K562 (cell line): ENCODE measurements around the gene ALX3. TPM values are rescaled to one million over a fixed set of nuclear protein-coding genes. Genes with fewer than 3 reads are reported as not detected.

ENCODE experiments used
- ARHGAP35 ChIP-seq: fragments of 450-650 bp; IDR thresholded peaks from 2 replicates; pipeline ENCODE4 v1.6.1; 2018; ENCODE audit not compliant: partially characterized antibody
- ATF1 ChIP-seq, 2 experiments: fragments of 450-650 bp in 1 of 2; IDR thresholded peaks; 2 replicates each; pipeline ENCODE4 v1.6.1; 2016; ENCODE audit warnings: missing compliant biosample characterization in 1 of 2, missing genetic modification characterization in 1 of 2
- BRF1 ChIP-seq: IDR thresholded peaks from 3 replicates; pipeline ENCODE4 v1.6.1; 2011; ENCODE audit warnings: borderline replicate concordance, mild to moderate bottlenecking; ENCODE audit not compliant: insufficient read length; ENCODE audit errors: extremely low read depth
- C11orf30 ChIP-seq: fragments of 450-650 bp; IDR thresholded peaks from 2 replicates; pipeline ENCODE4 v1.6.1; 2016; ENCODE audit warnings: low read depth, mild to moderate bottlenecking
- CBFA2T3 ChIP-seq: fragments of 450-650 bp; IDR thresholded peaks from 2 replicates; pipeline ENCODE4 v1.6.1; 2017
- CBFB ChIP-seq: sonication (generic); formaldehyde crosslinking; IDR thresholded peaks from 2 replicates; pipeline ENCODE4 v1.4.0; 2020; ENCODE audit warnings: mild to moderate bottlenecking, missing genetic modification reagents
- CEBPG ChIP-seq, 3 experiments: fragments of 200-800 bp in 1 of 3; sonication (Bioruptor generic) in 1 of 3; sonication (generic) in 1 of 3; formaldehyde crosslinking in 1 of 3; IDR thresholded peaks in 2 of 3; conservative IDR thresholded peaks in 1 of 3; 2 replicates each; pipeline versions ENCODE4 v1.6.1 to v1.8.0; 2016 to 2022; ENCODE audit warnings: missing compliant biosample characterization in 2 of 3, missing genetic modification characterization in 2 of 3, mild to moderate bottlenecking in 1 of 3, missing genetic modification reagents in 1 of 3
- CREBBP ChIP-seq: IDR thresholded peaks from one replicate; pipeline ENCODE4 v1.6.1; 2012; ENCODE audit warnings: low read depth, mild to moderate bottlenecking, control low read depth, inconsistent platforms, low read length
- HINFP ChIP-seq: fragments of 450-650 bp; conservative IDR thresholded peaks from 2 replicates; pipeline ENCODE4 v1.6.1; 2016; ENCODE audit warnings: missing genetic modification characterization, low read depth, mild to moderate bottlenecking, control low read depth, missing compliant biosample characterization
- HMGXB4 ChIP-seq: sonication (generic); formaldehyde crosslinking; IDR thresholded peaks from 2 replicates; pipeline ENCODE4 v1.8.1; 2023; ENCODE audit warnings: mild to moderate bottlenecking, missing genetic modification reagents
- NCOA1 ChIP-seq: fragments of 450-650 bp; IDR thresholded peaks from 2 replicates; pipeline ENCODE4 v1.6.1; 2016; ENCODE audit warnings: low read depth
- OTX1 ChIP-seq: fragments of 450-650 bp; formaldehyde crosslinking; IDR thresholded peaks from 2 replicates; pipeline ENCODE4 v1.4.0; 2022; ENCODE audit warnings: mild to moderate bottlenecking
- RNF219 ChIP-seq: fragments of 250-450 bp; sonication (Bioruptor Pico); IDR thresholded peaks from 2 replicates; pipeline ENCODE4 v1.5.0; 2022; ENCODE audit warnings: mild to moderate bottlenecking
- SIN3A ChIP-seq, 2 experiments: fragments of 150-350 bp in 1 of 2; IDR thresholded peaks; 2 replicates each; pipeline ENCODE4 v1.6.1; 2011 to 2016; ENCODE audit warnings: borderline replicate concordance in 2 of 2, low read depth in 2 of 2, low read length in 2 of 2, mild to moderate bottlenecking in 2 of 2, moderate library complexity in 2 of 2; ENCODE audit not compliant: control insufficient read depth in 1 of 2
- SMC3 ChIP-seq: conservative IDR thresholded peaks from 2 replicates; pipeline ENCODE4 v1.6.1; 2011; ENCODE audit warnings: low read depth, low read length, improper control_type of control experiment; ENCODE audit not compliant: insufficient read depth
- YY1 ChIP-seq, 3 experiments: IDR thresholded peaks; 2 replicates each; pipeline ENCODE4 v1.6.1; 2011; ENCODE audit warnings: low read length in 2 of 3, mild to moderate bottlenecking in 2 of 3, moderate library complexity in 2 of 3, borderline replicate concordance in 1 of 3, control low read depth in 1 of 3, low read depth in 1 of 3; ENCODE audit not compliant: insufficient read depth in 3 of 3, insufficient replicate concordance in 2 of 3, control insufficient read depth in 1 of 3, insufficient read length in 1 of 3; ENCODE audit errors: extremely low read depth in 1 of 3
- ZNF395 ChIP-seq: fragments of 200-800 bp; sonication (Bioruptor generic); IDR thresholded peaks from 2 replicates; pipeline ENCODE4 v1.6.1; 2017; ENCODE audit warnings: missing genetic modification characterization, missing compliant biosample characterization
- ZNF445 ChIP-seq: fragments of 250-450 bp; sonication (Bioruptor Pico); IDR thresholded peaks from 2 replicates; pipeline ENCODE4 v1.4.0; 2020; ENCODE audit warnings: low read depth, mild to moderate bottlenecking, moderate library complexity
- polyA plus RNA-seq, 8 experiments: library from polyadenylated mRNA; depleted of rRNA in 4 of 8; stranded (reverse) in 5 of 8; unstranded in 3 of 8; fragments of >200 nt; fragmentation: Nextera tagmentation in 2 of 8; fragmentation: Illumina TruSeq in 1 of 8; extraction: Ambion mirVana in 2 of 8; extraction: Trizol in 1 of 8; gene quantifications; 2 replicates each; pipeline versions ENCODE4 v1.2.1 to v1.2.3, GENCODE V29; 2011 to 2014; ENCODE audit warnings: inconsistent platforms in 1 of 8, missing spikeins in 1 of 8
- total RNA-seq, 7 experiments: library from RNA; depleted of rRNA in 6 of 7; stranded (reverse); fragments of >200 nt in 6 of 7; fragmentation: Illumina TruSeq in 2 of 7; extraction: Trizol in 2 of 7; gene quantifications; 2 replicates each; pipeline versions ENCODE4 v1.2.1 to v1.2.3, GENCODE V29; 2011 to 2021; ENCODE audit warnings: low replicate concordance in 1 of 7

Gene ALX3
- total and polyA plus RNA-seq, 9 of the 15 experiments (the other 6 are each of a cell fraction or from before 2014, with no cell fraction given) = not detected

GRCh38 chr1:110034451-110035235, 35.8 kb downstream of the ALX3 start, which contains the start of gene STRIP1 (continued):
- no peak for TF ChIP-seq RNF219 (CRISPR knock-in tag)
- TF ChIP-seq ZNF395 (CRISPR knock-in tag) = peak; percentile 93
- no peak for TF ChIP-seq OTX1
- TF ChIP-seq SIN3A (IDR thresholded peaks at IDR 0.05; ENCODE audit: borderline replicate concordance in 2 of 2, control insufficient read depth in 1 of 2, low read depth in 2 of 2, low read length in 2 of 2) = peak; percentile 68; a peak in 3 of 4 replicates
- peak; percentile 99 to 100 (median 100) for TF ChIP-seq YY1 (IDR thresholded peaks at IDR 0.05; ENCODE audit: borderline replicate concordance in 1 of 3, control insufficient read depth in 1 of 3, extremely low read depth in 1 of 3, insufficient read depth in 3 of 3, insufficient read length in 1 of 3, insufficient replicate concordance in 2 of 3, low read depth in 1 of 3, low read length in 2 of 3)
- no peak for TF ChIP-seq C11orf30
- no peak for TF ChIP-seq CBFB (CRISPR knock-in tag)
- TF ChIP-seq ATF1 (CRISPR knock-in tag; IDR thresholded peaks at IDR 0.05) = no peak
- TF ChIP-seq ATF1 (tag; IDR thresholded peaks at IDR 0.05) = peak; percentile 70
- no peak for TF ChIP-seq CREBBP
- no peak for TF ChIP-seq NCOA1
- TF ChIP-seq HMGXB4 = no peak
- TF ChIP-seq HINFP (tag) = peak; percentile 55; the same call in 1 of the 2 replicates
- TF ChIP-seq ARHGAP35 = peak; percentile 98
- peak; percentile 88 for TF ChIP-seq CEBPG (CRISPR knock-in tag; IDR thresholded peaks at IDR 0.05)
- peak; percentile 89 to 94 for TF ChIP-seq CEBPG (tag; conservative IDR thresholded peaks at IDR 0.05 in 1 of 2, IDR thresholded peaks at IDR 0.05 in 1 of 2)
- TF ChIP-seq SMC3 = no peak
- TF ChIP-seq ZNF445 (CRISPR knock-in tag) = 0 out of 2 replicates have a peak, but pooled peaks have one; percentile 32
- TF ChIP-seq CBFA2T3 = no peak
- no peak for TF ChIP-seq BRF1
